ENCODE measurements around the gene AEN. TPM values are rescaled to one million over a fixed set of nuclear protein-coding genes. Genes with fewer than 3 reads are reported as not detected.

The AEN gene
- total RNA-seq, 4 donors from 2014 or later: 7.7 to 10.3 (median 8.4) TPM

DNA sequence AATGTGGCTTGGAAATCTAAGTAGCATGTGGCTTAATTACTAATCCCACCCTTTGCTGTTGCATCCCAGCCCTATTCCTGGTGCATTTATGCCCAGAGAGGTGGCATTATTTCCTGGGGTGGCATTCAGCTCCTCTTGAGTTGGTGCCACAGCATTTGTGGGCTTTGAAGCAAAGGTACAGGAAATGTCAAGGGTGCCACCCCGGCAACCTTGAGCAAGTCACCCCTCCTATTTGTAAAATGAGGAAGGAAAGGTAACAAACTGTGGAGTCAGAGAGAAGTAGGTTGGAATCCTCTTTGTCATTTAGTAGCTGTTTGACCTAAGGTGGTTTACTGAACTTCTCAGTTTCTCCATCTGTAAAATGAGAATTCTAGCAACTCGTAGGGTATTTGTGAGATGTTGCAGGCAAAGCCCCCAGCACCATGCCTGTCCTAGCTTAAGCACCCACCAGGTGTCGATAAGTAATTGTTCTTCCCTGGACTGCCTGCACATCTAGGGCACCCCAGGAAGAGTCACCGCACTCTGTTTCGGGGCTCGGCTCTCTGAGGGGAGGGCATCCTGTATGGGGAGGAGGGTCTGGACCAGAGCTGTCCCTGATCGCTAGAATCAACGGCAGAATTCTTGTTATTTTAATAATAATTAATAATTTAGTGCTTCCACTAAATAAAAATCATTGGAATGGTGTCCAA is 34.8 kb downstream of the AEN start:
- H3K4me3 ChIP-seq (ENCODE audit: low read depth, poor library complexity, severe bottlenecking): no peak overlapping the region
- peak in 1 of 2 donors; percentile 21 for DNase-seq (ENCODE audit: low spot score in 2 of 2)
- WGBS, 2 donors: 89 to 92% methylated on average over 8 of the region's 8 CpGs
- TF ChIP-seq, protein P1, sequence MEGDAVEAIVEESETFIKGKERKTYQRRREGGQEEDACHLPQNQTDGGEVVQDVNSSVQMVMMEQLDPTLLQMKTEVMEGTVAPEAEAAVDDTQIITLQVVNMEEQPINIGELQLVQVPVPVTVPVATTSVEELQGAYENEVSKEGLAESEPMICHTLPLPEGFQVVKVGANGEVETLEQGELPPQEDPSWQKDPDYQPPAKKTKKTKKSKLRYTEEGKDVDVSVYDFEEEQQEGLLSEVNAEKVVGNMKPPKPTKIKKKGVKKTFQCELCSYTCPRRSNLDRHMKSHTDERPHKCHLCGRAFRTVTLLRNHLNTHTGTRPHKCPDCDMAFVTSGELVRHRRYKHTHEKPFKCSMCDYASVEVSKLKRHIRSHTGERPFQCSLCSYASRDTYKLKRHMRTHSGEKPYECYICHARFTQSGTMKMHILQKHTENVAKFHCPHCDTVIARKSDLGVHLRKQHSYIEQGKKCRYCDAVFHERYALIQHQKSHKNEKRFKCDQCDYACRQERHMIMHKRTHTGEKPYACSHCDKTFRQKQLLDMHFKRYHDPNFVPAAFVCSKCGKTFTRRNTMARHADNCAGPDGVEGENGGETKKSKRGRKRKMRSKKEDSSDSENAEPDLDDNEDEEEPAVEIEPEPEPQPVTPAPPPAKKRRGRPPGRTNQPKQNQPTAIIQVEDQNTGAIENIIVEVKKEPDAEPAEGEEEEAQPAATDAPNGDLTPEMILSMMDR (IDR thresholded peaks at IDR 0.05): no peak
- TF ChIP-seq POLR2A (IDR thresholded peaks at IDR 0.05): no peak
- intact Hi-C loops (cut with DNase I; ENCODE audit: low total_unique reads): no loop called here

DNA sequence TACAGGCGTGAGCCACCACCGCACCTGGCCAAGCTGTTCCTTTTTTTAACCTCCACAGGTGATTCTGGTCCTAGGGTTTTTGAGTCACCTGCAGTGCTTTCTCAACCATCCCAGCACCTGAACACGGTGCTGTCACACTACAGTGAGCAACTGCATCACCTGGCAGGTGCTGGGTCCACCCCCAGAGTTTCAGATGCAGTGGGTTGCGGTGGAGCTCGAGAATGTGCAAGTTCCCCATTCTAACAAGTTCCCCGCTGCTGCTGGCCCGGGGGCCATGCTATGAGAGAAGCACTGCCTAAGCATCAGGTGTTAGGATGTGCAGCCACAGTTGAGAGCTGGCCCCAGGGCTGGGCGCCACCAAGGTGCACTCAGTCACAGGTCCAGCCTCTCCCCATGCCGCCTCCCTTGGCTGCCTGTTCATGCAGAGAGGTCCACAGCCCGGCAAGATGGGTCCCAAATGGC is 35.7 kb downstream of the AEN start:
- no peak for TF ChIP-seq POLR2A (IDR thresholded peaks at IDR 0.05)
- TF ChIP-seq, protein P1 (IDR thresholded peaks at IDR 0.05): no peak
- 68 to 79% methylated on average over 9 to 10 of the region's 10 CpGs for WGBS, 2 donors
- H3K4me3 ChIP-seq (ENCODE audit: low read depth, poor library complexity, severe bottlenecking): no peak overlapping the region
- intact Hi-C loops (cut with DNase I; ENCODE audit: low total_unique reads): no loop called here
- peak in 1 of 2 donors; percentile 83 for DNase-seq (ENCODE audit: low spot score in 2 of 2)

DNA sequence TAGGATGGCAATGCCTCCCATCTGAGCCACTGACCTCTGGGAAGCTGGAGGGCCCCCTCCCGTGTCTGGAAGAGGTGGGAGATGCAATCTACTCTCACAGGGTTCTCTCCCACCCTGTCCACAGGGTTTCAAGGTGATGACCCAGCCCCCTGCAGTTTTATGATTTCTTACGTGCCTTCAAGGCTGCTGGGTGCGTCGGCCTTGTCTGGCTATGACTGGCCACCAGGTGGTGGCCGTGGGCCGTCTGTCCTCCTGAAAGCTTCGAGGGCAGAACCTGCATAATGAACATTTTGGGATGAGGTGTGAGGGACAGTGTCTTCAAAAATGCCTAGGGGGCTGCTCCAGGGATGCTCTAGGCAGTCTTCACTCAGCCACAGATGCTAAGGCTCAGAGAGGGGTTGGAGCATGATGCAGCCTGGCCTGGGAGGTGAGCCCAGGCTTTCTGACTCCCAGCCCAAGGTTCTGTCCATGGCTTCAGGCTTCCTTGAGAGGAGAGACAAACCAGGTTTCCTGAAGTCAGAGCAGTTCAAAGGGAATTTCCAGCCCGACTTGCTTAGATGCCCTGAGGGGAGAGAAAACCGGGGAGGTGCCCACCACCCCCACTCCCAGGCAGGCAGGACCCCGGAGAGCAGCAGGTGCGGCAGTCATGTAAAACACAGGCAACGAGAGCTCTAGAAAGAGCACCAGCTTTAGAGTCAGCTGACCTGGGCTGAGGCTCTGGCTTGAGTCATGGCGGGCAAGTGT is 36.4 kb downstream of the AEN start:
- intact Hi-C loops (cut with DNase I; ENCODE audit: low total_unique reads): no loop called here

DNA sequence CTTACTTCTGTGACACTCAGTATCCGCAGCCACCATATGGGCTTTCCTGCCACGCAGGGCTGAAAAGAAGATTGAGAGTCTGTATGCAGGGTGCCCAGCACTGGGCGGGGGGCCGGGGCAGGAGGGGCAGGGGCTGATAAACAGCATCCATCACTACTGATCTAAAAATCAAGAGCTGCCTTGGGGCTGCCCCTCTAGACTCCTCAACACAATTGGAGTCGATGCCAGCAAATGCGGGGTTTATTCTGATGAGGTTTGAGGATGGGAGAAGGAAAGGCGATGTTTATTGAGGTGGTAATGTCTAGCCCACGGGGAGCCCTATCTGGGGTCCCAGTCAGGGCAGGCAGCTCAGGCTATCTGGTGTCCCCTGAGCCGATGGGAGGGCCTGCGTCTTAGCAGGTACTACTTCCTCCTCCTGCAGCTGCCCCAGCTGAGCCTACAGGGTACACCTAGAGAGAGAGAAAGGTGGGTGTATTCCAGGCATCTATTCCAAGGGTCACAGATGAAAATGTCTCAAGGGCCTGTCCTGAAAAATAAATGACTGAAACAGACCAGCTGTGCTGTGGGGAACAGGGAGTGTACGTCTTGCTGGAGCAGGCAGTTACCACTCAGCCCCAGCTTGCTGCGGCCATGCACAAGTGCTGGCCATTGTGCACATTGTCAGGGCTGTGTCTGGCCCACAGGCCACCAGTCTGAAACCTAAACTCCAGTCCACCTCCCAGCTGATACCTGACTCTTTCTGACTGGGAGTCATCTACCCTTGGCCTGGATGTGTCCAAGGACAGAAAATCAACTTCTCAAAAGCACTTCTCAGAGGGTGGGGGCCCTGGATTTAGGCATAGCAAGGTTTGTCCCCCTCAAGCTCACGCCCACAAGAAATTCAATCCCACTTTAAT is 37.2 kb downstream of the AEN start:
- 82 to 87% methylated on average over 13 of the region's 13 CpGs for WGBS, 2 donors
- DNase-seq (ENCODE audit: low spot score in 2 of 2): peak in 1 of 2 donors; percentile 42
- TF ChIP-seq, protein P1 (IDR thresholded peaks at IDR 0.05): no peak
- intact Hi-C loops (cut with DNase I; ENCODE audit: low total_unique reads): no loop called here
- no peak overlapping the region for H3K4me3 ChIP-seq (ENCODE audit: low read depth, poor library complexity, severe bottlenecking)

More for the DNA sequence above, 36.4 kb downstream of the AEN start:
- H3K4me3 ChIP-seq (ENCODE audit: low read depth, poor library complexity, severe bottlenecking): no peak overlapping the region
- TF ChIP-seq, protein P1 (IDR thresholded peaks at IDR 0.05): no peak
- TF ChIP-seq POLR2A (IDR thresholded peaks at IDR 0.05): no peak
- WGBS, 2 donors: 27 to 52% methylated on average over 11 to 12 of the region's 13 CpGs
- no peak for DNase-seq (ENCODE audit: low spot score in 2 of 2)

DNA sequence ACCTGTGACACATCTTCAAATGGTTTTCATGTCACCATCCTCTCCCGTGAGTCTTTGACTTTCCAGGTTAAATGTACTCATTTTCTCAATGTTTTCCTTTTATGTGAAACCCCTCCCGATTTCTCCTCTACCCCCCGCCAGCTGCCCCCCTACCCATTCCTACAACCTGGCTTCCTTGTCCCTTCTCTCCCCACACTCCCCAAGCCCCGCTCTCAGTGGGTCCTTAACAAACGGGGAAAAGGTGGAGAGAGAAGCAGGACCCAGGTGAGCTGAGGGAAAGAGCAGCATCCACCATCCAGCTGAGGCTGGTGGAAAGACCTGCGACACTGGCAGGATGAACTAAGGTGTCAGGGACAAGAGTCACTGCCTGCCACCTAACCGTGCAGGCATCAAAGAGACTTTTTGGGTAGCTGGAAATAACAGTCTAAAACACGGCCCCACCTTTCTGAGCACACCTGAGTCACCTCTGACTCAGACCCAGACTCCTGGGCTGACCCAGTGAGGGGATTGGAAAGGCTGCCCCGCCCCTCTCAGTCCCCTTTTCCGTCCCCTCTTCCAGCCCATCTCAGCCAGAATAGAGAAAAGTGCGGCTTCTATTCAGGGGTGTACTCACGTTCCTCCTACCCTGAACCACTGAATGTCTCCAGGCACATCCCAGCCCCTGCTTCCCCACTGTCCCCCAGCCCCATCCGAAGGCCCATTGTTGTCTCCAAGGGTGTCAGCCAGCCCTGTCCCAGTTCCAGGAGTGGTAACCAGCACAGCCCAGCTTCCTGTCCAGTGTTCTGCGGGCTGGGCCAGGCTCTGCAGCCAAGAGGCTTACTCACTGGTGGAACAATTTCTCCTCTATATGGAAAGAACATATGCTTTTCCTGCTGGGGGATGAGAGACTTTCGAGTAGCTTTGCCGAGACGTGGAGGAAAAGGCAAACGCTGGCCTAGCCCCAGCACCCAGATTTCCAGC is 38.1 kb downstream of the AEN start:
- WGBS, 2 donors: 69 to 72% methylated on average over 16 to 18 of the region's 18 CpGs
- no peak for TF ChIP-seq POLR2A (IDR thresholded peaks at IDR 0.05)
- TF ChIP-seq, protein P1 (IDR thresholded peaks at IDR 0.05): no peak
- peak in 1 of 2 donors; percentile 75 for DNase-seq (ENCODE audit: low spot score in 2 of 2)
- intact Hi-C loops (cut with DNase I; ENCODE audit: low total_unique reads): no loop called here
- no peak overlapping the region for H3K4me3 ChIP-seq (ENCODE audit: low read depth, poor library complexity, severe bottlenecking)

All from lower leg skin (tissue), 4 donors.